NT2/D1 (cell line): ENCODE results near the gene CHGA.

Source experiments
- SUZ12 ChIP-seq: IDR thresholded peaks from 2 replicates; pipeline ENCODE4 v1.6.1; 2011; ENCODE audit not compliant: insufficient read length, insufficient read depth; ENCODE audit errors: extremely low read depth
- YY1 ChIP-seq: IDR thresholded peaks from 2 replicates; pipeline ENCODE4 v1.6.1; 2011; ENCODE audit not compliant: insufficient read length, insufficient read depth

DNA sequence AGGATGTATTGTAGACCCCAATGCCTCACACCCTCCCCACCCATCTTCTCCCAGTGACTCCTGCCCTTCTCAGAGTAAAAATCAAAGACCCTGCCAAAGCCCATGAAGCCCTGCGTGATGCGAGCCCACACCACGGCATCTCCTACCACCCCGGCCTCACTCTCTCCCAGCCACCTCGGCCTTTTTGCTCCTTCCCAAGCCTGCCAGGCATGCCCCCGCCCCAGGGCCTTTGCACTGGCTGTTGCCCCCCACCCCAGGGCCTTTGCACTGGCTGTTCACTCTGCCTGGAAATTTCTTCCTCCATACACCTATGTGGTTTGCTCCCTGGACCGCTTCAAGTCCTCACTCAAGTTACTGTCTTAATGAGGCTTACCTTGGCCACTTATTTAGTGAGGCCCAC is 5.0 kb upstream of the CHGA start:
- TF ChIP-seq YY1 = no peak
- no peak for TF ChIP-seq SUZ12
